ENCODE measurements around the gene S100A11.
A peak's percentile ranks its signal among the peaks of the same experiment; 100 is the strongest.

Gene S100A11

DNA sequence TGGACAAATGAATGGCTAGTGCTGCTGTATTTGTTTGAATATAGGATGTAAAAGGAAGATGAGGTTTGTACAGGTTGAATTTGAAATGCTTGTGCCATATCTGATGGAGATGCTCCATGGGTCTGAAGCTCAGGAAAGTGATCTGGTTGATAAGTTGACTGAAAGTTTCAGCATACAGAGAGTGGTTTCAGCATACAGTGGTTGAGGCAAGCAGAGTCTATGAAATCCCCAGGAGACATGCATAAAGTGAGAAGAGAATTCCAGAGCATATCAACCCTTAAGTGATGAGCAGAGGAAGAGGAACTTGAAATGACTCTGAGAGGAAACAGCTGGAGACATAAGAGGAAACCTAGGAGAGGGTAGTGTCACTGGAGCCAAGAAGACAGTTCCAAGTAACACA lies 30.3 kb upstream of the S100A11 start:
- H3K27ac ChIP-seq, result no peak overlapping the region
- no peak for TF ChIP-seq CTCF (conservative IDR thresholded peaks at IDR 0.05)

DNA sequence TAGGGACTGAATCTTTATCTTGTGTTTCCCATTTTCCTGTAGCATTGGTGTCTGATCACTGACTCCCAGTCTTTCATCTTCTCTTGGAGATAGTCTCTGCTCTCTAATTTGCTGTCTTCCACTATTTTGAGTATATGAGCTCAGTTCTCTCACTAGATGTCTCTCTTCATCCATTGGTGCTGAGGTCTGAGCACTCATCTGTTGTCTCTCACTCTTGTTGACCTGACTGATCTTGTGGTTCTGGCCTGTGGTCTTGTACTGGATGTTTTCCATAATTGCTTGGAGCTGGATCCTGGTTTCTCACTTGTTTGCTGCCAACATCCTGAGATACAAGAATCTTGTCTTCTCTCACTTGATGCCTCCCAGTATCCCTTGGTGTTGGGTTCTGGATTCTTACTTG lies 25.1 kb upstream of the S100A11 start:
- no peak overlapping the region for H3K27ac ChIP-seq
- no peak for TF ChIP-seq CTCF (conservative IDR thresholded peaks at IDR 0.05)

- TF ChIP-seq CTCF (conservative IDR thresholded peaks at IDR 0.05), result no peak
- no peak overlapping the region for H3K27ac ChIP-seq
Observed at GRCh38 chr1:152053375-152053774, 16.6 kb upstream of the S100A11 start.

GRCh38 chr1:152052606-152053005 lies 15.8 kb upstream of the S100A11 start:
- peak; percentile 93 for TF ChIP-seq CTCF (conservative IDR thresholded peaks at IDR 0.05)
- no peak overlapping the region for H3K27ac ChIP-seq

- no peak for TF ChIP-seq CTCF (conservative IDR thresholded peaks at IDR 0.05)
- peak overlapping the region; percentile 98; the same call in 1 of the 2 replicates for H3K27ac ChIP-seq
Observed at GRCh38 chr1:152050886-152051675, 14.3 kb upstream of the S100A11 start.

DNA sequence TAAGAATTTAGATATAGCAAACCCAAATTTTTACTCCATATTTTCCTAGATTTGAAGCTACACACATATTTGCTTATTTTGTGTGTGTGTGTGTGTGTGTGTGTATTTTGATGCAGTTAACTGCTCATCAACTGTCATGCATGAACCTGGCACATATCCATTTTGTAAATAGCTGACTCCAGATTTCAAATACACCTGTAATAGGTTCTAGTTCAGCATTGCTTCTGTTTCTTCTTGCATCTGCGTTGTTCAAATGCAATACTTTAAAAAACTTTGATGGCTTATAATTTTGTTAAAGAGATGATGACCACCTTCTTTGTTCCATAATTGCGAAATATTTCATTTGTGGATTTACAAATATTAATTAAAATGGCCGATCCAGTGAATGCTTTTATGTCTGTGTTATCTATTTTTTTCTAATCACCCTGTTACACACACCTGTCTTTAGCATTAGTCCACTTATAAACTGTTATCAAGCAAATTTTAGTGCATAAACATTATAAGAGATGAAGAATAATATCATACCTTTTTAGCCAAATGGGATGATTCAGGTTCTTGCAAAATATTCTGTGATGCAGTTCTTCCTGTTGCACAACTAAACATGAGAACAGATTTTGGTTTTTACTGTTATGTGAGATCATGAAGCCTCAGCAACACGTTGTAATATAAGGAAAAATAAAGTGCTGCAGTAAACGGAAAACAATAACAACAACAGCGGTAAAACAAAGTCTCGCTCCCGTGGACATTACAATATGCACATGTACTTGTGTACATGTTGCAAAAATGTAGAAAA lies 12.7 kb upstream of the S100A11 start:
- peak overlapping the region; percentile 98 for H3K27ac ChIP-seq
- no peak for TF ChIP-seq CTCF (conservative IDR thresholded peaks at IDR 0.05)

GRCh38 chr1:152048416-152049009 lies 11.7 kb upstream of the S100A11 start:
- TF ChIP-seq CTCF (conservative IDR thresholded peaks at IDR 0.05), result no peak
- peak overlapping the region; percentile 98 for H3K27ac ChIP-seq
